Stimulated activated CD8-positive, alpha-beta memory T cell treated with anti-CD3 and anti-CD28 coated beads, Interleukin-15, amount 100 ng/mL, for 24 hours (primary cell): ENCODE data around the gene TAMALIN.

ENCODE experiments used
- DNase-seq: peaks from one replicate; pipeline ENCODE4 v3.0.0-alpha.2; 2020; ENCODE audit warnings: low read depth

Gene TAMALIN

GRCh38 chr12:52037248-52037861 lies 30.6 kb downstream of the TAMALIN start:
- no peak for DNase-seq

- no peak for DNase-seq
These were observed 31.7 kb downstream of the TAMALIN start for GRCh38 chr12:52038447-52038846.

- no peak for DNase-seq
These were observed 34.3 kb downstream of the TAMALIN start for GRCh38 chr12:52041035-52041434.

- no peak for DNase-seq
These were observed 35.0 kb downstream of the TAMALIN start for GRCh38 chr12:52041695-52042123.

- DNase-seq, result no peak
These were observed 36.1 kb downstream of the TAMALIN start for GRCh38 chr12:52042706-52043385.

- no peak for DNase-seq
These were observed 36.9 kb downstream of the TAMALIN start for GRCh38 chr12:52043386-52044212.

- no peak for DNase-seq
These were observed 37.7 kb downstream of the TAMALIN start for GRCh38 chr12:52044292-52044983.

GRCh38 chr12:52045794-52046199 lies 39.1 kb downstream of the TAMALIN start:
- DNase-seq, result no peak

GRCh38 chr12:52046859-52047258 lies 40.1 kb downstream of the TAMALIN start:
- no peak for DNase-seq

- DNase-seq, result no peak
These were observed 42.5 kb downstream of the TAMALIN start for GRCh38 chr12:52049286-52049685.

GRCh38 chr12:52049688-52050087 lies 42.9 kb downstream of the TAMALIN start:
- no peak for DNase-seq

GRCh38 chr12:52050116-52050757 lies 43.5 kb downstream of the TAMALIN start:
- DNase-seq, result no peak

- peak; percentile 97 for DNase-seq
These were observed 44.2 kb downstream of the TAMALIN start, which contains the start of gene NR4A1 for GRCh38 chr12:52050758-52051541. NR4A1 (plus strand) TSS chr12:52051442; CDS start chr12:52054329, 2,887 bp downstream.

GRCh38 chr12:52052468-52053186 lies 45.9 kb downstream of the TAMALIN start:
- DNase-seq, result no peak

GRCh38 chr12:52053536-52054209 lies 46.9 kb downstream of the TAMALIN start:
- DNase-seq, result no peak

- DNase-seq, result no peak
These were observed 47.6 kb downstream of the TAMALIN start for GRCh38 chr12:52054231-52054832.

- no peak for DNase-seq
These were observed 48.3 kb downstream of the TAMALIN start for GRCh38 chr12:52054833-52055730.
